ENCODE results near the gene TMEM135.

Gene TMEM135

GRCh38 chr11:87296627-87297026 is 258.9 kb downstream of the TMEM135 start:
- no peak for DNase-seq (ENCODE audit: low spot score)
- H3K36me3 Mint-ChIP-seq (ENCODE audit: low read depth), result no peaks in the 10 kb centered on the region
- no peaks in the 10 kb centered on the region for H3K27me3 Mint-ChIP-seq (ENCODE audit: low read depth)
- H3K9me3 Mint-ChIP-seq, result no peaks in the 10 kb centered on the region
- no peak overlapping the region for H3K27ac Mint-ChIP-seq
- H3K4me3 Mint-ChIP-seq, result no peak overlapping the region
- H3K4me1 Mint-ChIP-seq (ENCODE audit: low read depth), result peaks cover 13% of the 10 kb centered on the region

- no peak overlapping the region for H3K27ac Mint-ChIP-seq
- no peak overlapping the region for H3K4me3 Mint-ChIP-seq
- no peaks in the 10 kb centered on the region for H3K27me3 Mint-ChIP-seq (ENCODE audit: low read depth)
- no peaks in the 10 kb centered on the region for H3K36me3 Mint-ChIP-seq (ENCODE audit: low read depth)
- H3K9me3 Mint-ChIP-seq, result no peaks in the 10 kb centered on the region
- peaks cover 13% of the 10 kb centered on the region for H3K4me1 Mint-ChIP-seq (ENCODE audit: low read depth)
- no peak for DNase-seq (ENCODE audit: low spot score)
These were observed 260.4 kb downstream of the TMEM135 start for GRCh38 chr11:87298155-87298554.

- Mint-ChIP-seq H3K27ac (no peak overlapping the region), H3K36me3 (ENCODE audit: low read depth) (no peaks in the 10 kb centered on the region), H3K27me3 (ENCODE audit: low read depth) (no peaks in the 10 kb centered on the region), H3K4me1 (ENCODE audit: low read depth) (peaks cover 13% of the 10 kb centered on the region), H3K9me3 (no peaks in the 10 kb centered on the region), H3K4me3 (no peak overlapping the region)
- DNase-seq (ENCODE audit: low spot score), result no peak
These were observed 261.3 kb downstream of the TMEM135 start for GRCh38 chr11:87299041-87299481.

- Mint-ChIP-seq H3K36me3 (ENCODE audit: low read depth) (no peaks in the 10 kb centered on the region), H3K4me3 (no peak overlapping the region), H3K4me1 (ENCODE audit: low read depth) (peaks cover 13% of the 10 kb centered on the region), H3K27ac (peak overlapping the region; percentile 19), H3K9me3 (no peaks in the 10 kb centered on the region), H3K27me3 (ENCODE audit: low read depth) (no peaks in the 10 kb centered on the region)
- DNase-seq (ENCODE audit: low spot score), result no peak
These were observed 263.1 kb downstream of the TMEM135 start for GRCh38 chr11:87300640-87301380.

- Mint-ChIP-seq H3K4me3 (no peak overlapping the region), H3K27ac (no peak overlapping the region), H3K27me3 (ENCODE audit: low read depth) (no peaks in the 10 kb centered on the region), H3K36me3 (ENCODE audit: low read depth) (no peaks in the 10 kb centered on the region), H3K9me3 (no peaks in the 10 kb centered on the region), H3K4me1 (ENCODE audit: low read depth) (peaks cover 13% of the 10 kb centered on the region)
- no peak for DNase-seq (ENCODE audit: low spot score)
These were observed 264.2 kb downstream of the TMEM135 start for GRCh38 chr11:87301785-87302540.

GRCh38 chr11:87304412-87304811 is 266.7 kb downstream of the TMEM135 start:
- Mint-ChIP-seq H3K4me3 (no peak overlapping the region), H3K4me1 (ENCODE audit: low read depth) (peaks cover 9% of the 10 kb centered on the region), H3K27me3 (ENCODE audit: low read depth) (no peaks in the 10 kb centered on the region), H3K36me3 (ENCODE audit: low read depth) (peaks cover 3% of the 10 kb centered on the region), H3K27ac (no peak overlapping the region), H3K9me3 (no peaks in the 10 kb centered on the region)
- DNase-seq (ENCODE audit: low spot score), result no peak

- Mint-ChIP-seq H3K4me3 (no peak overlapping the region), H3K9me3 (no peaks in the 10 kb centered on the region)
These were observed 268.6 kb downstream of the TMEM135 start for GRCh38 chr11:87306262-87306851.

GRCh38 chr11:87307101-87307500 is 269.4 kb downstream of the TMEM135 start:
- peaks cover 3% of the 10 kb centered on the region for H3K4me1 Mint-ChIP-seq (ENCODE audit: low read depth)
- H3K27ac Mint-ChIP-seq, result no peak overlapping the region
- H3K4me3 Mint-ChIP-seq, result no peak overlapping the region
- H3K36me3 Mint-ChIP-seq (ENCODE audit: low read depth), result peaks cover 5% of the 10 kb centered on the region
- H3K9me3 Mint-ChIP-seq, result no peaks in the 10 kb centered on the region
- no peak for DNase-seq (ENCODE audit: low spot score)
- H3K27me3 Mint-ChIP-seq (ENCODE audit: low read depth), result no peaks in the 10 kb centered on the region

More at GRCh38 chr11:87306262-87306851, 268.6 kb downstream of the TMEM135 start:
- no peaks in the 10 kb centered on the region for H3K27me3 Mint-ChIP-seq (ENCODE audit: low read depth)
- H3K36me3 Mint-ChIP-seq (ENCODE audit: low read depth), result peaks cover 5% of the 10 kb centered on the region
- DNase-seq (ENCODE audit: low spot score), result no peak
- H3K27ac Mint-ChIP-seq, result no peak overlapping the region
- H3K4me1 Mint-ChIP-seq (ENCODE audit: low read depth), result peaks cover 3% of the 10 kb centered on the region

GRCh38 chr11:87315229-87315628 is 277.5 kb downstream of the TMEM135 start:
- Mint-ChIP-seq H3K27ac (no peak overlapping the region), H3K9me3 (no peaks in the 10 kb centered on the region), H3K27me3 (ENCODE audit: low read depth) (no peaks in the 10 kb centered on the region), H3K4me1 (ENCODE audit: low read depth) (no peaks in the 10 kb centered on the region), H3K4me3 (no peak overlapping the region), H3K36me3 (ENCODE audit: low read depth) (no peaks in the 10 kb centered on the region)
- DNase-seq (ENCODE audit: low spot score), result no peak

- no peak overlapping the region for H3K4me3 Mint-ChIP-seq
- no peak overlapping the region for H3K27ac Mint-ChIP-seq
- peaks cover 3% of the 10 kb centered on the region for H3K36me3 Mint-ChIP-seq (ENCODE audit: low read depth)
- H3K4me1 Mint-ChIP-seq (ENCODE audit: low read depth), result no peaks in the 10 kb centered on the region
- H3K9me3 Mint-ChIP-seq, result no peaks in the 10 kb centered on the region
- no peak for DNase-seq (ENCODE audit: low spot score)
- H3K27me3 Mint-ChIP-seq (ENCODE audit: low read depth), result no peaks in the 10 kb centered on the region
These were observed 278.8 kb downstream of the TMEM135 start for GRCh38 chr11:87316491-87316890.

- Mint-ChIP-seq H3K27ac (no peak overlapping the region), H3K9me3 (no peaks in the 10 kb centered on the region), H3K4me1 (ENCODE audit: low read depth) (no peaks in the 10 kb centered on the region), H3K4me3 (no peak overlapping the region), H3K27me3 (ENCODE audit: low read depth) (no peaks in the 10 kb centered on the region), H3K36me3 (ENCODE audit: low read depth) (peaks cover 5% of the 10 kb centered on the region)
- no peak for DNase-seq (ENCODE audit: low spot score)
These were observed 279.7 kb downstream of the TMEM135 start for GRCh38 chr11:87317441-87317840.

- Mint-ChIP-seq H3K4me1 (ENCODE audit: low read depth) (no peaks in the 10 kb centered on the region), H3K9me3 (no peaks in the 10 kb centered on the region), H3K36me3 (ENCODE audit: low read depth) (peaks cover 9% of the 10 kb centered on the region), H3K27me3 (ENCODE audit: low read depth) (no peaks in the 10 kb centered on the region), H3K4me3 (no peak overlapping the region), H3K27ac (no peak overlapping the region)
- DNase-seq (ENCODE audit: low spot score), result no peak
These were observed 282.4 kb downstream of the TMEM135 start for GRCh38 chr11:87320123-87320522.

- no peak overlapping the region for H3K4me3 Mint-ChIP-seq
- H3K4me1 Mint-ChIP-seq (ENCODE audit: low read depth), result no peaks in the 10 kb centered on the region
- no peaks in the 10 kb centered on the region for H3K9me3 Mint-ChIP-seq
- peaks cover 9% of the 10 kb centered on the region for H3K36me3 Mint-ChIP-seq (ENCODE audit: low read depth)
- no peak for DNase-seq (ENCODE audit: low spot score)
- H3K27me3 Mint-ChIP-seq (ENCODE audit: low read depth), result no peaks in the 10 kb centered on the region
- no peak overlapping the region for H3K27ac Mint-ChIP-seq
These were observed 284.8 kb downstream of the TMEM135 start for GRCh38 chr11:87322568-87322967.

- H3K36me3 Mint-ChIP-seq (ENCODE audit: low read depth), result peaks cover 9% of the 10 kb centered on the region
- no peaks in the 10 kb centered on the region for H3K27me3 Mint-ChIP-seq (ENCODE audit: low read depth)
- H3K4me1 Mint-ChIP-seq (ENCODE audit: low read depth), result no peaks in the 10 kb centered on the region
- DNase-seq (ENCODE audit: low spot score), result no peak
- no peak overlapping the region for H3K4me3 Mint-ChIP-seq
- H3K9me3 Mint-ChIP-seq, result no peaks in the 10 kb centered on the region
- no peak overlapping the region for H3K27ac Mint-ChIP-seq
These were observed 286.2 kb downstream of the TMEM135 start for GRCh38 chr11:87323899-87324298.

All from T-helper 2 cell treated with Interferon-gamma antibody and Interleukin-4, amounts not matched to agents 5 μg/mL and 100 μg/mL, for 36 hours (primary cell).